Stimulated activated CD8-positive, alpha-beta memory T cell treated with anti-CD3 and anti-CD28 coated beads, Interleukin-12 subunit alpha, Interleukin-12 subunit beta, amount 100 ng/mL, for 24 hours (primary cell): ENCODE data around the gene CDCA4.
"Not testable (repeated sequence)": the region's sequence is repeated elsewhere in the genome, so short reads cannot be mapped to it uniquely, and the experiment has no call there.

Experiments used
- DNase-seq: peaks from one replicate; pipeline ENCODE4 v3.0.0-alpha.2; 2020; ENCODE audit errors: extremely low read depth

Gene CDCA4

GRCh38 chr14:105058521-105059034 lies 37.7 kb upstream of the CDCA4 start:
- DNase-seq = no peak

GRCh38 chr14:105056303-105056831 lies 35.5 kb upstream of the CDCA4 start:
- no peak for DNase-seq

- no peak for DNase-seq
Measured at GRCh38 chr14:105055736-105056302, 34.9 kb upstream of the CDCA4 start.

- no peak for DNase-seq
Measured at GRCh38 chr14:105055334-105055733, 34.5 kb upstream of the CDCA4 start.

GRCh38 chr14:105053996-105054395 lies 33.1 kb upstream of the CDCA4 start:
- no peak for DNase-seq

- DNase-seq = no peak
Measured at GRCh38 chr14:105053421-105053820, 32.5 kb upstream of the CDCA4 start.

GRCh38 chr14:105052110-105052458 lies 31.2 kb upstream of the CDCA4 start:
- DNase-seq = no peak

- no peak for DNase-seq
Measured at GRCh38 chr14:105051182-105052109, 30.6 kb upstream of the CDCA4 start.

GRCh38 chr14:105050551-105050897 lies 29.6 kb upstream of the CDCA4 start:
- DNase-seq = no peak

GRCh38 chr14:105049753-105050550 lies 29.1 kb upstream of the CDCA4 start:
- no peak for DNase-seq

GRCh38 chr14:105047283-105048016 lies 26.6 kb upstream of the CDCA4 start:
- no peak for DNase-seq

GRCh38 chr14:105046891-105047282 lies 26.0 kb upstream of the CDCA4 start:
- DNase-seq = no peak

GRCh38 chr14:105045710-105046326 lies 24.9 kb upstream of the CDCA4 start:
- DNase-seq = peak; percentile 73

- no peak for DNase-seq
Measured at GRCh38 chr14:105043641-105044040, 22.8 kb upstream of the CDCA4 start.

- no peak for DNase-seq
Measured at GRCh38 chr14:105042813-105043212, 21.9 kb upstream of the CDCA4 start.

GRCh38 chr14:105041841-105042765 lies 21.2 kb upstream of the CDCA4 start:
- no peak for DNase-seq

- DNase-seq = no peak
Measured at GRCh38 chr14:105039458-105040205, 18.7 kb upstream of the CDCA4 start.

- not testable (repeated sequence) for DNase-seq
Measured at GRCh38 chr14:105035616-105036015, 14.7 kb upstream of the CDCA4 start.
